Smooth muscle cell (in vitro differentiated cells): Measurements from ENCODE around the gene ZNF648. TPM values are rescaled to one million over a fixed set of nuclear protein-coding genes. Genes with fewer than 3 reads are reported as not detected.
A peak's percentile ranks its signal among the peaks of the same experiment; 100 is the strongest.

Experiments used
- DNase-seq: peaks from one replicate; lab custom pipeline; 2025; ENCODE audit not compliant: unreplicated experiment; lab: John Stamatoyannopoulos, UW
- H2AFZ ChIP-seq: fragments of 200-600 bp; sonication (generic); 2 replicates; pipeline ENCODE4 v1.6.0; 2016; ENCODE audit warnings: antibody characterized with exemption, low read depth, mild to moderate bottlenecking
- H3F3A ChIP-seq: fragments of 200-600 bp; sonication (generic); 2 replicates; pipeline ENCODE4 v1.6.0; 2017; ENCODE audit warnings: antibody characterized with exemption, low read depth
- H3K27ac ChIP-seq: fragments of 200-600 bp; sonication (generic); 2 replicates; pipeline ENCODE4 v1.5.1; 2016; ENCODE audit warnings: low read depth, mild to moderate bottlenecking
- H3K27me3 ChIP-seq: fragments of 200-600 bp; sonication (generic); 2 replicates; pipeline ENCODE4 v1.6.1; 2016; ENCODE audit warnings: low read depth, mild to moderate bottlenecking
- H3K36me3 ChIP-seq: fragments of 200-600 bp; sonication (generic); 2 replicates; pipeline ENCODE4 v1.5.1; 2016; ENCODE audit warnings: low read depth
- H3K4me1 ChIP-seq: fragments of 200-600 bp; sonication (generic); 2 replicates; pipeline ENCODE4 v1.5.1; 2016; ENCODE audit warnings: low read depth
- H3K4me2 ChIP-seq: fragments of 200-600 bp; sonication (generic); 2 replicates; pipeline ENCODE4 v1.6.0; 2016; ENCODE audit warnings: mild to moderate bottlenecking
- H3K4me3 ChIP-seq: fragments of 200-600 bp; sonication (generic); 2 replicates; pipeline ENCODE4 v1.5.1; 2016; ENCODE audit warnings: mild to moderate bottlenecking
- H3K79me2 ChIP-seq: fragments of 200-600 bp; sonication (generic); 2 replicates; pipeline ENCODE4 v1.6.0; 2016; ENCODE audit warnings: low read depth, mild to moderate bottlenecking
- H3K9ac ChIP-seq: fragments of 200-600 bp; sonication (generic); 2 replicates; pipeline ENCODE4 v1.6.0; 2016; ENCODE audit warnings: low read depth
- H3K9me3 ChIP-seq: fragments of 200-600 bp; sonication (generic); replicated peaks from 2 replicates; pipeline ENCODE4 v1.5.1; 2016; ENCODE audit warnings: low read depth
- H4K20me1 ChIP-seq: fragments of 200-600 bp; sonication (generic); 2 replicates; pipeline ENCODE4 v1.6.0; 2016; ENCODE audit warnings: low read depth
- CTCF ChIP-seq: fragments of 200-600 bp; sonication (generic); IDR thresholded peaks from 2 replicates; pipeline ENCODE4 v1.5.1; 2017; ENCODE audit warnings: borderline replicate concordance, mild to moderate bottlenecking, antibody characterized with exemption; ENCODE audit not compliant: insufficient read depth, poor library complexity, severe bottlenecking
- WGBS: methylation state at CpG from one replicate; pipeline ENCODE4 v1.1.7; 2016; ENCODE audit warnings: low lambda C conversion rate; 5-methylcytosine and 5-hydroxymethylcytosine counted together
- polyA plus RNA-seq: library from polyadenylated mRNA; unstranded; fragments of >200 nt; fragmentation: Nextera tagmentation; extraction: Ambion mirVana; gene quantifications from 2 replicates; pipeline ENCODE4 v1.2.1, GENCODE V29; 2016
- total RNA-seq: library from RNA; depleted of rRNA; stranded (reverse); fragments of >200 nt; gene quantifications from 2 replicates; pipeline ENCODE4 v1.2.3, GENCODE V29; 2014

Gene ZNF648
- total and polyA plus RNA-seq, 2 experiments from 2014 or later = not detected

- no peaks in the 10 kb centered on the region for H3K36me3 ChIP-seq
- H2AFZ ChIP-seq = no peak overlapping the region
- no peaks in the 10 kb centered on the region for H3K79me2 ChIP-seq
- no peaks in the 10 kb centered on the region for H3F3A ChIP-seq
- H3K4me2 ChIP-seq = no peak overlapping the region
- TF ChIP-seq CTCF = no peak
- no peaks in the 10 kb centered on the region for H3K9me3 ChIP-seq
- H3K27ac ChIP-seq = no peak overlapping the region
- 86% methylated on average over 3 of the region's 3 CpGs for WGBS
- H3K9ac ChIP-seq = no peak overlapping the region
- H3K4me3 ChIP-seq = no peak overlapping the region
- no peaks in the 10 kb centered on the region for H4K20me1 ChIP-seq
- no peak for DNase-seq
- H3K4me1 ChIP-seq = no peaks in the 10 kb centered on the region
- no peaks in the 10 kb centered on the region for H3K27me3 ChIP-seq
Measured at GRCh38 chr1:182083851-182084486, 22.5 kb upstream of the ZNF648 start.

GRCh38 chr1:182080955-182081582, 19.6 kb upstream of the ZNF648 start:
- Histone ChIP-seq H3K27me3 (no peaks in the 10 kb centered on the region), H3K27ac (no peak overlapping the region), H2AFZ (no peak overlapping the region), H3F3A (no peaks in the 10 kb centered on the region), H3K4me3 (no peak overlapping the region), H3K36me3 (no peaks in the 10 kb centered on the region), H4K20me1 (no peaks in the 10 kb centered on the region), H3K4me2 (no peak overlapping the region), H3K9ac (no peak overlapping the region), H3K9me3 (no peaks in the 10 kb centered on the region), H3K4me1 (no peaks in the 10 kb centered on the region), H3K79me2 (no peaks in the 10 kb centered on the region)
- 100% methylated on average over 1 of the region's 1 CpG for WGBS
- no peak for DNase-seq
- peak; percentile 63 for TF ChIP-seq CTCF

- Histone ChIP-seq H3K4me1 (no peaks in the 10 kb centered on the region), H2AFZ (no peak overlapping the region), H3K9me3 (no peaks in the 10 kb centered on the region), H4K20me1 (no peaks in the 10 kb centered on the region), H3K36me3 (no peaks in the 10 kb centered on the region), H3F3A (no peaks in the 10 kb centered on the region), H3K4me2 (no peak overlapping the region), H3K27me3 (no peaks in the 10 kb centered on the region), H3K4me3 (no peak overlapping the region), H3K9ac (no peak overlapping the region), H3K27ac (no peak overlapping the region), H3K79me2 (no peaks in the 10 kb centered on the region)
- WGBS = 92% methylated on average over 3 of the region's 3 CpGs
- no peak for DNase-seq
- no peak for TF ChIP-seq CTCF
Measured at GRCh38 chr1:182080040-182080439, 18.5 kb upstream of the ZNF648 start.

- Histone ChIP-seq H3K4me2 (no peak overlapping the region), H3K36me3 (no peaks in the 10 kb centered on the region), H3K27me3 (peaks cover 6% of the 10 kb centered on the region), H3K27ac (no peak overlapping the region), H3K9ac (no peak overlapping the region), H3K4me1 (no peaks in the 10 kb centered on the region), H3F3A (no peaks in the 10 kb centered on the region), H3K79me2 (no peaks in the 10 kb centered on the region), H4K20me1 (no peaks in the 10 kb centered on the region), H3K9me3 (no peaks in the 10 kb centered on the region), H2AFZ (no peak overlapping the region), H3K4me3 (no peak overlapping the region)
- no peak for DNase-seq
- WGBS = 85% methylated on average over 4 of the region's 4 CpGs
- TF ChIP-seq CTCF = no peak
Measured at GRCh38 chr1:182071924-182072323, 10.4 kb upstream of the ZNF648 start.
